Amniotic stem cell (primary cell): ENCODE measurements around the gene SAG.

Experiments
- DNase-seq: peaks from one replicate; lab custom pipeline; 2025; lab: John Stamatoyannopoulos, UW

SAG gene

GRCh38 chr2:233288663-233289062 is 19.0 kb upstream of the SAG start:
- DNase-seq = no peak

DNA sequence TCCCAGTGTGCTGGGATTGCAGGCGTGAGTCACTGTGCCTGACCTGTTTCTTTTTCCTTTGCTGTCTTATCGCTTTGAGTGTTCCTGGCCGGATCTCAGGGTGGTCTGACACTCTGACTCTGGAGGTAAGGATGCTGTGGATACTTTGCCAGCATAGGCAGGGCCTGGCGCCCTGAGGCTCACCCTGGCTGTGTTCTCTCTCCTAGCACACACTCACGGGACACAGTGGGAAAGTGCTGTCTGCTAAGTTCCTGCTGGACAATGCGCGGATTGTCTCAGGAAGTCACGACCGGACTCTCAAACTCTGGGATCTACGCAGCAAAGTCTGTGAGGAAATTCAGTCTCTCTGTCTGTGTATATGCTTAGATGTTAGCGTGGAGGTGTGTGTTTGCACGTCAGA is 18.0 kb upstream of the SAG start:
- no peak for DNase-seq

DNA sequence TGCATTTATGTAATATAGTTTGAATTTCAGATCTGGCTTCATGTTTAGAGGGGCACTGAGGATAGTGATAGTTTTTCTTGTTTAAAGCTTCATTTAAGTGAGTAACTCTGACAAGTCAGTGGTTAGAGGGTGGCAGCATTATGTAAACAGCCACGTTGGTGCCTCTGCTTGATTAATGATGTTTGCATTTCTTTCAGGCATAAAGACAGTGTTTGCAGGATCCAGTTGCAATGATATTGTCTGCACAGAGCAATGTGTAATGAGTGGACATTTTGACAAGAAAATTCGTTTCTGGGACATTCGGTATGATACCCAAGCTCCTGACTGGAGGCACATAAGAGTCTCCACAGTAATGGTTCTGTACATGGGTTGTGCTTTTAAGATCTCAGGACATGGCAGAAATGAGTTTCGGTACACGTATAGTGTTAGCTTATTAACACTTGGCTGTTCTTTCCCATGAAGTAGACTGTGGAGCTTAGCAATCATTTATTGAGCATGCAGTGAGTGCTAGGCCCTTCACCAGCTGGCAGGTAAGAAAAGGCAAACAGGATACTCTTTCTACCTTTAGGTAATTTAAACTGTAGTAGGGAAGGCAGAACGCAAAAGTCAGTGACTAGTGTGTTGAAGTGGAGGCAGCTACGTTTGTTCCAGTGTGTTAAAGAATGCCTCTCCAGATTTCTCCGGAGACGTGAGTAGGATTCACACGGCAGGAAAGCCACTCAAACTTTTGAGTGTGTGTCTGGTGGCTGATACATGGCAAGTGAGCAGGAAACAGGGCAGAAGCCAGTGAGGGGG is 17.4 kb upstream of the SAG start:
- DNase-seq = no peak

DNA sequence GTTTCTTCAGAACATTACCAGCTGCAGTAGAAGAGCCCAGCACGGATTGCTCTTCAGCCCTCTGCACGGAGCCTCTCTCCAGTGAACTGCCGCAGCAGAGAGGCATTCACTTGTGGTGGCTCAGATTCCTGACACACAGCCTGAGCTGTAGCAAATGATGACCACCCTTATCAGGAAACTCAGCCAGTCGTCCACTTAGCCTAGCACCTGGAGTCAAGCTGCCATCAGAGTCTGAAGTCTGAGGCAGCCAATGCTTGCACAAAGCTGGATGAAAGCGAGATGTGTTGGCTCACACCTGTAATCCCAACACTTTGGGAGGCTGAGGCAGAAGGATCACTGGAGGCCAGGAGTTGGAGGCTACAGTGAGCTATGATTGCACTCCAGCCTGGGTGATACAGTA is 11.7 kb upstream of the SAG start:
- DNase-seq = no peak

GRCh38 chr2:233297076-233297475 is 10.5 kb upstream of the SAG start:
- no peak for DNase-seq

GRCh38 chr2:233300401-233300800 is 7.2 kb upstream of the SAG start:
- no peak for DNase-seq

GRCh38 chr2:233301248-233301647 is 6.4 kb upstream of the SAG start:
- no peak for DNase-seq

DNA sequence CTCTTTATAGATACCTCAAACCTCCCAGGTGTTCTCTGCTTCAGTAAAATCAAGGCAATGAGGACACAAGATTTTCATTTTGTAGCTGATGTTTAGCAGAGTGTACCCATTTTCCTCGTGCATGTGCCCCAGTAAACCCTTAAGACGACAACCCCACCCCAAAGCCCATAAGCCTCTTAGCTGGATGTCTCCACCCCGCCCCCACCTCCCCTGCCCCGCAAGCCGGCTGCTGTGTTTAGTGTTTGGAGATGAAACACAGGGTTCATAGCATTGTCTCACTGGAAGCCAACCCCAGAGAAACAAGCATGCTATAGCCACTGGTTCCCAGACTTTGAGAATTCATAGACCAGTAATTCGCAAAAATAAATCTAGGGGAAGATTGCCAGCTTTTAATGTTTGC is 5.8 kb upstream of the SAG start:
- DNase-seq = no peak

DNA sequence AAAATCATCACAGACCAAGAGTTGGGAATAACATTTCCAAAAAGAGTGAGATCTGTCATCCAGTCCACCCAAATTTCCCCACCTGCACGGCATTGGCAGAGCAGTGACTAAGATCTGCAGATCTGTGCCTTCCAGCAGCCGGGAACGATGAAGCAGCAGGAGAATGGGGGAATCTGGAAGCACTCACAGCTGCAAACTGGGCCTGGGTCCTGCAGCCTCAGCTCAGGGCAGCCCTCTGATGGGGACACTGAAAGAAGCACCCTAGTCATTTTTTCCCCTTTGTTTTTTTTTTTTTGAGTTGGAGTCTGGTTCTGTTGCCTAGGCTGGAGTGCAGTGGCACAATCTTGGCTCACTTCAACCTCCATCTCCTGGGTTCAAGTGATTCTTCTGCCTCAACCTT is 4.4 kb upstream of the SAG start:
- no peak for DNase-seq

DNA sequence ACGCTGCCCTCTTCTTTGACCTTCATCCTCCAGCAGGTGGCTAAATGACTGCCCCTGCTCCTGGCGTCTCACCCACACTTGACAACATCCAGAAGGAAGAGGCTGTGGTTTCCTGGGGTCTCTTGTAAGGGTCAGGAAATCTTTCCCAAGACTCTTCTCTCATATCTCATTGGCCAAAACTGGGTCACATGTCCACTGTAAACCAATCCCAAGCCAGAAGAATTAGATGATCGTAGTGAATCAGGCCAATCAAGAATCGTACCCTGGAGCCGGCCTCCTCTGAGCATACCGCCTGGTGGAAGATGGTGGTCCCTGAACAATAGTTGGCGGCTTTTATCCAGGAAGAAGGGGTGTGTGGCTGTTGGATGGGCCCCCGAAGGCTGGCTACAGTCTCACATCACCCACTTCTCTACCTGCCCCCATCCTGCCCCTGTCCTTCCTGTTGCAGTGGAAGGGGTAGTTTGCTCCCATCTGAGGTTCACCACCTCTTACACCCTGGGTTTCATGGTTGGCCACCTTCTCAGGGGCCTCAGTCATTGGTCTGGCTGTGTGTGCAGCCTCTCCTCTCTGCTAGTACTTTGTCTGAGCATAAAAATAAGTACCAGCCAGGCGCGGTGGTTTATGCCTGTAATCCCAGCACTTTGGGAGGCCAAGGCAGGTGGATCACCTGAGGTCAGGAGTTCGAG is 3.8 kb downstream of the SAG start:
- no peak for DNase-seq

DNA sequence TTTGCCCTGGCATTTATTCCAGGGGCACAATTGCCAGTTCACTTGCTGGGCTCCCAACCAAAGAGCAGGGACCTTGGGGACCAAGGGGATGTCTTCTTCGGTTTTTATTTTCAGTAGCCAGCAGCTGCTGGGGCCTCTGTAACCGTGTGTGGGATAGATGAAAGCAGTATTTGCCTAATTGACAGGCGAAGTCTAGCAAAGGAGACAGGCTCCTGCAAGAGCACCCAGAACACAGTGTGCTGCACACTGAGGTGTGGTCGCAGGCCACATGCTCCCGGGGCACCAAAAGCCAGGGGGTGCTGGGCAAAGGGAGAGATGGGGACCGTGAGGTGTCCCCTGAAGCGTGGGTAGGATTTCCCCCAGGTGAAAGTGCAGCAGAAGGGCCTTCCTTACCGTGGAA is 5.3 kb downstream of the SAG start:
- no peak for DNase-seq

- DNase-seq = no peak
Observed at GRCh38 chr2:233314180-233314925, 6.7 kb downstream of the SAG start.

DNA sequence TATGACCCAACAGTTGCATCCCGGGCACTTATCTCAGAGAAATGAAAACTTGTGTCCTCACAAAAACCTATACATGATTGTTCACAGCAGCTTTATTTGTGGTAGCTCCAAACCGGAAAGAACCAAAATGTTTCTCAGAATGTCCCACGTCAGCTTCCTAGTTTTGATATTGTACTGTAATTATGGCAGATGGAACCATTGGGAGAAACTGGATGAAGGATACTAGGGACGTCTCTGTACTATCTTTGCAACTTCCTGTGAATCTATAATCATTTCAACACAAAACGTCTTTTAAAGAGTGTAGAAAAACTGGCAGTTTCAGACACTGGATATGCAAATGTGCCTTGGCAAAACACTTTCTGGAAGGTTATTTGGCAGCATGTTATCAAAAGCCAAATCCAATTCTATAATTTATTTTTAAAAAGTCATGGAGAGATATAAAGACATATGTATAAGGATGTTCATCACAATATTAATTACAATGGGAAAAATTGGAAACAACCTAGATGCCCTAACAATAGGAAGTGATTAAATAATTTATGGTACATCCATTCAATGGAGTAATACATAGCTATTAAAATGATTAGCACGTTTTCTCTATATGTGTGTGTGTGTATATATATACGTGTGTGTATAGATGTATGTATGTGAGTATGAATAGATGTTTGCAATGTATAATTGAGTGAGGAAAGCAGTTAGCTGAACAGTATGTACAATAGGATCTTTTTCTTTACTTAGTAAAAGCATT is 9.8 kb downstream of the SAG start:
- no peak for DNase-seq

- no peak for DNase-seq
Observed at GRCh38 chr2:233319256-233319655, 11.6 kb downstream of the SAG start.

GRCh38 chr2:233320470-233320869 is 12.9 kb downstream of the SAG start:
- DNase-seq = no peak

GRCh38 chr2:233321166-233321565 is 13.6 kb downstream of the SAG start:
- DNase-seq = no peak

DNA sequence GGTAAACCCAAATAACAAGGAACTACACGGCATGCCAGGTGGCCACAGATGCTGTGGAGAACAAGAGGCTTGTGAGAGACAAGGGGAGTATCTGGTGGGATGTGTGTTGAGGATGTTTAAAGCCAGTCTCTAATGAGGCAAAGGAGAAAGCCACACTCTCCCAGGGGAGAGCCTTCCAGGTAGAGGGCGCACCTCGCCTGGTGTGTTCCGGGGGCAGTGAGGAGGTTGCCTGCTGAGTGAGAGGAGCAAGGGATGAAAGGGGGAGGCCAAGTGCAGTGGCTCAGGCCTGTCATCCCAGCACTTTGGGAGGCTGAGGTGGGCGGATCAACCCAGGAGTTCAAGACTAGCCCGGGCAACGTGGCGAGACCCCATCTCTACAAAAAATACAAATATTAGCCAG is 16.2 kb downstream of the SAG start:
- DNase-seq = no peak

DNA sequence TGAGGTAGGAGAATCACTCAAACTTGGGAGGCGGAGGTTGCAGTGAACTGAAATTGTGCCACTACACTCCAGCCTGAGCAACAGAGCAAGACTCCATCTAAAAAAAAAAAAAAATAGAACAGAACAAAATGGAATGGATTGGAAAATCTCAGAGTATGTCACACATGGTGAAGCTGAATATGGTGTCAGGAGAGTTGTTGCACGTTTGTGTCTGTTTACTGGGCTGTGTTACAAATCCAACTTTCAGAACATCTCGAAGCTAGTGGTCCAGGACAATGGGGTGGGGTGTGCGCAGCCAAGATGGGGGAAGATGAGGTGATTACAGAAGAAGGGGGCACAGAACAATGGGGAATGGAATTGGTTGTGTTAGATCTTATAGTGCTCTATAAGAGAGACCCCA is 17.6 kb downstream of the SAG start:
- DNase-seq = no peak

DNA sequence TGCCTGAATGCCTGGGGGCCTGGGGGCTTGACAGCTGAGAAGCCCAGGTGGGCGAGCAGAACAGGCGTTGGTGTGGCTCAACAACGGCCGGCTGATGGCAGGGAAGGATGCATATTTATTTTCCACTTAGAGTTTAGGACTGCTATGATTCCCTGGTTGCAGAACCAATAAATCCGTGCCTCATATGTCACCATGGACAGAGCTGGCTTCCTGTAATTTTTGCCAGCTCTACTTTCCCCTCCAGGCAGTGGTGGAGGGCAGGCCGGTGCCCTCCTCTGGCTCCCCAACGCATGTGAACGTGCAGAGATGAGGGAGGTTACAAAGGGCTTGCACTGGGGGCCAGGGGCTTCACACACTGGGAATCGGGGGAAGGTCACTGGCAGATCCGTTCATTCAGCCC is 18.2 kb downstream of the SAG start:
- DNase-seq = no peak

GRCh38 chr2:233326500-233326899 is 18.9 kb downstream of the SAG start:
- DNase-seq = no peak

GRCh38 chr2:233328922-233329321 is 21.3 kb downstream of the SAG start:
- DNase-seq = no peak

DNA sequence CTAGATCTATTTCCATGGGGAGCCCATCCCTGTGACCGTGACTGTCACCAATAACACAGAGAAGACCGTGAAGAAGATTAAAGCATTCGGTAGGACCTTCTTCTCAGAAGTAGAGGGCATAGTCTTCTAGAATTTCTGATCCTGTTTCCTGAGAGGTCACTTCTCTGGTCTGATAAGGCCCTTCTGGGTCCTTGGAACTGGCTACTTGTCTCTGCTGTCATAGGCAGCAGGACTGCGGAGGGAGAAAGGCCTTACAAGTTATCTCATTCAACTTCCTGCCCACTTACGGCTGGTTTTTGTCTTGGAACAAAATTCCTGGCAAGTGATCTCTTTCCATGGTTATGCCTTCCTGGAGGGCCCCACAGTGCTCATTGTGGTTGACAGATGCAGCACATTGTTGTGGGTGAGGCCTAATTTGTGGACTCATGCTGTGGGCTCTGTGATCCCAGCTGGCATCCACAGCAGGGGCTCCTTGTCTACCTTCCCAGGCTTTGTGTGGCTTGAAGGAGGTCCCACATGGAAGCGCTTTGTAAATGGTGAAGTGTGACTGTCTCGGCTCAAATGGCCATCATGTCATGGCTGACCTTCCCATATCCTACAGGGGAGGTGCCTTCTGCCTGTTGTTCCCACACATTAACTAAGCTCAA is 22.0 kb downstream of the SAG start:
- DNase-seq = no peak
